ENCODE results near the gene ADNP2. TPM values are rescaled to one million over a fixed set of nuclear protein-coding genes. Genes with fewer than 3 reads are reported as not detected.

Gene ADNP2
- total and polyA plus RNA-seq, 2 of the 13 experiments (the other 11 are each of a cell fraction or from before 2014, with no cell fraction given), result 10.8 to 25.5 TPM

- H4K20me1 ChIP-seq (ENCODE audit: insufficient read depth, low read length), result no peaks in the 10 kb centered on the region
- 68% methylated on average over 6 of the region's 6 CpGs for WGBS (ENCODE audit: low lambda C conversion rate)
- ChIA-PET CTCF (ENCODE audit: low intra/inter-chr PET ratio, low total read pairs) (no interaction called here), POLR2A (no interaction called here)
- no peaks in the 10 kb centered on the region for H3K4me1 ChIP-seq (ENCODE audit: insufficient read depth, low read length)
- H3K36me3 ChIP-seq (replicated peaks in 1 of 2; ENCODE audit: control insufficient read depth in 1 of 2, insufficient read depth in 2 of 2, low read length in 2 of 2), result no peaks in the 10 kb centered on the region
- H3K27me3 ChIP-seq (ENCODE audit: control insufficient read depth in 1 of 2, insufficient read depth in 2 of 2, low read length in 2 of 2), result no peaks in the 10 kb centered on the region
- H2AFZ ChIP-seq (ENCODE audit: low read length), result no peak overlapping the region
- peaks cover 22% of the 10 kb centered on the region for H3K9me3 ChIP-seq (ENCODE audit: low read length)
- no peak overlapping the region for H3K9ac ChIP-seq (ENCODE audit: insufficient read depth, low read depth, low read length)
- in situ Hi-C loops (cut with HindIII; ENCODE audit: extremely low pct_ligation_motif_present, low pct_unique_long_range_greater_than_20kb), result no loop called here
- DNase-seq (ENCODE audit: low spot score) (no peak), ATAC-seq (no peak), FAIRE-seq (no peak)
- intact Hi-C loops (cut with micrococcal nuclease; ENCODE audit: unreplicated experiment), result no loop called here
- no peak overlapping the region for H3K4me2 ChIP-seq (ENCODE audit: low read depth, low read length)
- no peak overlapping the region for H3K4me3 ChIP-seq (replicated peaks in 1 of 3; ENCODE audit: insufficient read depth in 1 of 3, low read depth in 2 of 3, low read length in 3 of 3)
- no TSS peak for BruUV-seq (replicated peaks)
- H3K27ac ChIP-seq (ENCODE audit: extremely low read length, insufficient read depth, low read length), result no peak overlapping the region
- no peaks in the 10 kb centered on the region for H3K79me2 ChIP-seq (ENCODE audit: insufficient read depth, low read length)
- TF ChIP-seq JUND (CRISPR knock-in tag; IDR thresholded peaks at IDR 0.05) (no peak), GLMP (CRISPR knock-in tag; IDR thresholded peaks at IDR 0.05; ENCODE audit: borderline replicate concordance) (no peak), ZBTB38 (CRISPR knock-in tag; IDR thresholded peaks at IDR 0.05) (no peak), HIVEP1 (CRISPR knock-in tag; IDR thresholded peaks at IDR 0.05) (no peak), ZSCAN12 (CRISPR knock-in tag; IDR thresholded peaks at IDR 0.05) (no peak), ZBTB21 (CRISPR knock-in tag; IDR thresholded peaks at IDR 0.05) (no peak), ZNF549 (CRISPR knock-in tag; IDR thresholded peaks at IDR 0.05) (no peak), JDP2 (CRISPR knock-in tag; IDR thresholded peaks at IDR 0.05; ENCODE audit: borderline replicate concordance) (no peak), RFX1 (IDR thresholded peaks at IDR 0.05) (no peak), RFXAP (CRISPR knock-in tag; IDR thresholded peaks at IDR 0.05; ENCODE audit: borderline replicate concordance) (no peak), ZKSCAN1 (IDR thresholded peaks at IDR 0.05; ENCODE audit: low read length) (no peak)
- TF ChIP-seq, protein P1, sequence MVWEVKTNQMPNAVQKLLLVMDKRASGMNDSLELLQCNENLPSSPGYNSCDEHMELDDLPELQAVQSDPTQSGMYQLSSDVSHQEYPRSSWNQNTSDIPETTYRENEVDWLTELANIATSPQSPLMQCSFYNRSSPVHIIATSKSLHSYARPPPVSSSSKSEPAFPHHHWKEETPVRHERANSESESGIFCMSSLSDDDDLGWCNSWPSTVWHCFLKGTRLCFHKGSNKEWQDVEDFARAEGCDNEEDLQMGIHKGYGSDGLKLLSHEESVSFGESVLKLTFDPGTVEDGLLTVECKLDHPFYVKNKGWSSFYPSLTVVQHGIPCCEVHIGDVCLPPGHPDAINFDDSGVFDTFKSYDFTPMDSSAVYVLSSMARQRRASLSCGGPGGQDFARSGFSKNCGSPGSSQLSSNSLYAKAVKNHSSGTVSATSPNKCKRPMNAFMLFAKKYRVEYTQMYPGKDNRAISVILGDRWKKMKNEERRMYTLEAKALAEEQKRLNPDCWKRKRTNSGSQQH (CRISPR knock-in tag; IDR thresholded peaks at IDR 0.05; ENCODE audit: low read depth), result no peak
- TF ChIP-seq, protein P2, sequence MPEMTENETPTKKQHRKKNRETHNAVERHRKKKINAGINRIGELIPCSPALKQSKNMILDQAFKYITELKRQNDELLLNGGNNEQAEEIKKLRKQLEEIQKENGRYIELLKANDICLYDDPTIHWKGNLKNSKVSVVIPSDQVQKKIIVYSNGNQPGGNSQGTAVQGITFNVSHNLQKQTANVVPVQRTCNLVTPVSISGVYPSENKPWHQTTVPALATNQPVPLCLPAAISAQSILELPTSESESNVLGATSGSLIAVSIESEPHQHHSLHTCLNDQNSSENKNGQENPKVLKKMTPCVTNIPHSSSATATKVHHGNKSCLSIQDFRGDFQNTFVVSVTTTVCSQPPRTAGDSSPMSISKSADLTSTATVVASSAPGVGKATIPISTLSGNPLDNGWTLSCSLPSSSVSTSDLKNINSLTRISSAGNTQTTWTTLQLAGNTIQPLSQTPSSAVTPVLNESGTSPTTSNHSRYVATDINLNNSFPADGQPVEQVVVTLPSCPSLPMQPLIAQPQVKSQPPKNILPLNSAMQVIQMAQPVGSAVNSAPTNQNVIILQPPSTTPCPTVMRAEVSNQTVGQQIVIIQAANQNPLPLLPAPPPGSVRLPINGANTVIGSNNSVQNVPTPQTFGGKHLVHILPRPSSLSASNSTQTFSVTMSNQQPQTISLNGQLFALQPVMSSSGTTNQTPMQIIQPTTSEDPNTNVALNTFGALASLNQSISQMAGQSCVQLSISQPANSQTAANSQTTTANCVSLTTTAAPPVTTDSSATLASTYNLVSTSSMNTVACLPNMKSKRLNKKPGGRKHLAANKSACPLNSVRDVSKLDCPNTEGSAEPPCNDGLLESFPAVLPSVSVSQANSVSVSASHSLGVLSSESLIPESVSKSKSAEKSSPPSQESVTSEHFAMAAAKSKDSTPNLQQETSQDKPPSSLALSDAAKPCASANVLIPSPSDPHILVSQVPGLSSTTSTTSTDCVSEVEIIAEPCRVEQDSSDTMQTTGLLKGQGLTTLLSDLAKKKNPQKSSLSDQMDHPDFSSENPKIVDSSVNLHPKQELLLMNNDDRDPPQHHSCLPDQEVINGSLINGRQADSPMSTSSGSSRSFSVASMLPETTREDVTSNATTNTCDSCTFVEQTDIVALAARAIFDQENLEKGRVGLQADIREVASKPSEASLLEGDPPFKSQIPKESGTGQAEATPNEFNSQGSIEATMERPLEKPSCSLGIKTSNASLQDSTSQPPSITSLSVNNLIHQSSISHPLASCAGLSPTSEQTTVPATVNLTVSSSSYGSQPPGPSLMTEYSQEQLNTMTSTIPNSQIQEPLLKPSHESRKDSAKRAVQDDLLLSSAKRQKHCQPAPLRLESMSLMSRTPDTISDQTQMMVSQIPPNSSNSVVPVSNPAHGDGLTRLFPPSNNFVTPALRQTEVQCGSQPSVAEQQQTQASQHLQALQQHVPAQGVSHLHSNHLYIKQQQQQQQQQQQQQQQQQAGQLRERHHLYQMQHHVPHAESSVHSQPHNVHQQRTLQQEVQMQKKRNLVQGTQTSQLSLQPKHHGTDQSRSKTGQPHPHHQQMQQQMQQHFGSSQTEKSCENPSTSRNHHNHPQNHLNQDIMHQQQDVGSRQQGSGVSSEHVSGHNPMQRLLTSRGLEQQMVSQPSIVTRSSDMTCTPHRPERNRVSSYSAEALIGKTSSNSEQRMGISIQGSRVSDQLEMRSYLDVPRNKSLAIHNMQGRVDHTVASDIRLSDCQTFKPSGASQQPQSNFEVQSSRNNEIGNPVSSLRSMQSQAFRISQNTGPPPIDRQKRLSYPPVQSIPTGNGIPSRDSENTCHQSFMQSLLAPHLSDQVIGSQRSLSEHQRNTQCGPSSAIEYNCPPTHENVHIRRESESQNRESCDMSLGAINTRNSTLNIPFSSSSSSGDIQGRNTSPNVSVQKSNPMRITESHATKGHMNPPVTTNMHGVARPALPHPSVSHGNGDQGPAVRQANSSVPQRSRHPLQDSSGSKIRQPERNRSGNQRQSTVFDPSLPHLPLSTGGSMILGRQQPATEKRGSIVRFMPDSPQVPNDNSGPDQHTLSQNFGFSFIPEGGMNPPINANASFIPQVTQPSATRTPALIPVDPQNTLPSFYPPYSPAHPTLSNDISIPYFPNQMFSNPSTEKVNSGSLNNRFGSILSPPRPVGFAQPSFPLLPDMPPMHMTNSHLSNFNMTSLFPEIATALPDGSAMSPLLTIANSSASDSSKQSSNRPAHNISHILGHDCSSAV (CRISPR knock-in tag; IDR thresholded peaks at IDR 0.05; ENCODE audit: borderline replicate concordance), result no peak
- TF ChIP-seq, protein P3, sequence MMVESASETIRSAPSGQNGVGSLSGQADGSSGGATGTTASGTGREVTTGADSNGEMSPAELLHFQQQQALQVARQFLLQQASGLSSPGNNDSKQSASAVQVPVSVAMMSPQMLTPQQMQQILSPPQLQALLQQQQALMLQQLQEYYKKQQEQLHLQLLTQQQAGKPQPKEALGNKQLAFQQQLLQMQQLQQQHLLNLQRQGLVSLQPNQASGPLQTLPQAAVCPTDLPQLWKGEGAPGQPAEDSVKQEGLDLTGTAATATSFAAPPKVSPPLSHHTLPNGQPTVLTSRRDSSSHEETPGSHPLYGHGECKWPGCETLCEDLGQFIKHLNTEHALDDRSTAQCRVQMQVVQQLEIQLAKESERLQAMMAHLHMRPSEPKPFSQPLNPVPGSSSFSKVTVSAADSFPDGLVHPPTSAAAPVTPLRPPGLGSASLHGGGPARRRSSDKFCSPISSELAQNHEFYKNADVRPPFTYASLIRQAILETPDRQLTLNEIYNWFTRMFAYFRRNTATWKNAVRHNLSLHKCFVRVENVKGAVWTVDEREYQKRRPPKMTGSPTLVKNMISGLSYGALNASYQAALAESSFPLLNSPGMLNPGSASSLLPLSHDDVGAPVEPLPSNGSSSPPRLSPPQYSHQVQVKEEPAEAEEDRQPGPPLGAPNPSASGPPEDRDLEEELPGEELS (CRISPR knock-in tag; IDR thresholded peaks at IDR 0.05), result no peak
Observed at GRCh38 chr18:80059945-80060344, 49.1 kb upstream of the ADNP2 start.
